ENCODE results near the gene BBX.

Gene BBX

GRCh38 chr3:107767897-107768605, 245.3 kb downstream of the BBX start:
- H3K4me3 ChIP-seq (ENCODE audit: low read depth, low read length): no peak overlapping the region
- no peak for DNase-seq (ENCODE audit: low read depth)

GRCh38 chr3:107769882-107770281, 247.1 kb downstream of the BBX start:
- no peak overlapping the region for H3K4me3 ChIP-seq (ENCODE audit: low read depth, low read length)
- DNase-seq (ENCODE audit: low read depth): no peak

GRCh38 chr3:107772016-107772415, 249.3 kb downstream of the BBX start:
- H3K4me3 ChIP-seq (ENCODE audit: low read depth, low read length): no peak overlapping the region
- no peak for DNase-seq (ENCODE audit: low read depth)

- DNase-seq (ENCODE audit: low read depth): no peak
- no peak overlapping the region for H3K4me3 ChIP-seq (ENCODE audit: low read depth, low read length)
Measured at GRCh38 chr3:107775974-107776373, 253.2 kb downstream of the BBX start.

- no peak for DNase-seq (ENCODE audit: low read depth)
- H3K4me3 ChIP-seq (ENCODE audit: low read depth, low read length): no peak overlapping the region
Measured at GRCh38 chr3:107781253-107781652, 258.5 kb downstream of the BBX start.

GRCh38 chr3:107782054-107782453, 259.3 kb downstream of the BBX start:
- no peak for DNase-seq (ENCODE audit: low read depth)

GRCh38 chr3:107790612-107791011, 267.9 kb downstream of the BBX start:
- DNase-seq (ENCODE audit: low read depth): no peak
- H3K4me3 ChIP-seq (ENCODE audit: low read depth, low read length): no peak overlapping the region

More at GRCh38 chr3:107782054-107782453, 259.3 kb downstream of the BBX start:
- no peak overlapping the region for H3K4me3 ChIP-seq (ENCODE audit: low read depth, low read length)

- no peak overlapping the region for H3K4me3 ChIP-seq (ENCODE audit: low read depth, low read length)
- no peak for DNase-seq (ENCODE audit: low read depth)
Measured at GRCh38 chr3:107791027-107791426, 268.3 kb downstream of the BBX start.

GRCh38 chr3:107791450-107791849, 268.7 kb downstream of the BBX start:
- H3K4me3 ChIP-seq (ENCODE audit: low read depth, low read length): no peak overlapping the region
- no peak for DNase-seq (ENCODE audit: low read depth)

GRCh38 chr3:107794664-107795443, 272.1 kb downstream of the BBX start:
- H3K4me3 ChIP-seq (ENCODE audit: low read depth, low read length): no peak overlapping the region
- no peak for DNase-seq (ENCODE audit: low read depth)

- no peak for DNase-seq (ENCODE audit: low read depth)
- no peak overlapping the region for H3K4me3 ChIP-seq (ENCODE audit: low read depth, low read length)
Measured at GRCh38 chr3:107795514-107796094, 272.8 kb downstream of the BBX start.

GRCh38 chr3:107796791-107797190, 274.0 kb downstream of the BBX start:
- DNase-seq (ENCODE audit: low read depth): peak; percentile 36
- H3K4me3 ChIP-seq (ENCODE audit: low read depth, low read length): no peak overlapping the region

- no peak overlapping the region for H3K4me3 ChIP-seq (ENCODE audit: low read depth, low read length)
- no peak for DNase-seq (ENCODE audit: low read depth)
Measured at GRCh38 chr3:107797586-107797985, 274.8 kb downstream of the BBX start.

- H3K4me3 ChIP-seq (ENCODE audit: low read depth, low read length): no peak overlapping the region
- DNase-seq (ENCODE audit: low read depth): no peak
Measured at GRCh38 chr3:107798381-107798780, 275.6 kb downstream of the BBX start.

GRCh38 chr3:107800710-107801109, 277.9 kb downstream of the BBX start:
- no peak overlapping the region for H3K4me3 ChIP-seq (ENCODE audit: low read depth, low read length)
- no peak for DNase-seq (ENCODE audit: low read depth)

GRCh38 chr3:107803170-107803569, 280.4 kb downstream of the BBX start:
- DNase-seq (ENCODE audit: low read depth): no peak
- H3K4me3 ChIP-seq (ENCODE audit: low read depth, low read length): no peak overlapping the region

GRCh38 chr3:107806021-107806420, 283.3 kb downstream of the BBX start:
- no peak overlapping the region for H3K4me3 ChIP-seq (ENCODE audit: low read depth, low read length)
- no peak for DNase-seq (ENCODE audit: low read depth)

GRCh38 chr3:107806536-107806935, 283.8 kb downstream of the BBX start:
- no peak for DNase-seq (ENCODE audit: low read depth)
- H3K4me3 ChIP-seq (ENCODE audit: low read depth, low read length): no peak overlapping the region

GRCh38 chr3:107810171-107811071, 287.7 kb downstream of the BBX start:
- H3K4me3 ChIP-seq (ENCODE audit: low read depth, low read length): no peak overlapping the region
- no peak for DNase-seq (ENCODE audit: low read depth)

GRCh38 chr3:107813026-107813425, 290.3 kb downstream of the BBX start:
- no peak overlapping the region for H3K4me3 ChIP-seq (ENCODE audit: low read depth, low read length)
- peak; percentile 10 for DNase-seq (ENCODE audit: low read depth)
